Kidney (tissue), 14 donors: ENCODE measurements around the gene MAPK1. TPM values are rescaled to one million over a fixed set of nuclear protein-coding genes. Genes with fewer than 3 reads are reported as not detected.
"Not testable (repeated sequence)": the region's sequence is repeated elsewhere in the genome, so short reads cannot be mapped to it uniquely, and the experiment has no call there.

Source experiments
- DNase-seq, 5 donors: peaks; one replicate each; pipeline ENCODE4 v3.0.0-alpha.2; 2013 to 2020
- FAIRE-seq: peaks from 2 replicates; lab custom pipeline; 2012; peaks lifted over from hg19 to GRCh38; lab: Jason Lieb, UNC
- H3K27ac ChIP-seq, 2 donors: one replicate each; pipeline ENCODE4 v1.7.0; 2013; ENCODE audit warnings: low read depth in 2 of 2, low read length in 2 of 2, inconsistent platforms in 1 of 2
- H3K27me3 ChIP-seq: one replicate; pipeline ENCODE4 v1.7.1; 2013; ENCODE audit warnings: low read length, inconsistent platforms; ENCODE audit not compliant: control insufficient read depth, insufficient read depth
- H3K36me3 ChIP-seq, 3 donors: one replicate each; pipeline versions ENCODE4 v1.7.0 to v1.7.1; 2013; ENCODE audit warnings: low read length in 3 of 3, control low read depth in 1 of 3, inconsistent platforms in 1 of 3; ENCODE audit not compliant: insufficient read depth in 3 of 3, control insufficient read depth in 2 of 3
- H3K4me1 ChIP-seq, 3 donors: one replicate each; pipeline versions ENCODE4 v1.7.0 to v1.7.1; 2013; ENCODE audit warnings: low read length in 3 of 3, inconsistent platforms in 1 of 3, low read depth in 1 of 3; ENCODE audit not compliant: control insufficient read depth in 2 of 3, insufficient read depth in 2 of 3
- H3K4me3 ChIP-seq, 3 donors: one replicate each; pipeline versions ENCODE4 v1.7.0 to v1.8.1; 2013; ENCODE audit warnings: low read length in 3 of 3, control low read depth in 1 of 3, inconsistent platforms in 1 of 3
- H3K9ac ChIP-seq, 3 donors: one replicate each; pipeline versions ENCODE4 v1.7.0 to v1.7.1; 2013; ENCODE audit warnings: low read length in 3 of 3, control low read depth in 1 of 3, inconsistent platforms in 1 of 3
- H3K9me3 ChIP-seq, 3 donors: one replicate each; pipeline versions ENCODE4 v1.7.0 to v1.7.1; 2013; ENCODE audit warnings: low read length in 3 of 3, control low read depth in 1 of 3, inconsistent platforms in 1 of 3; ENCODE audit not compliant: control insufficient read depth in 2 of 3, insufficient read depth in 1 of 3
- intact Hi-C: fragments of 100-400 bp; cut with DNase I; formaldehyde crosslinking; loops from one replicate; pipeline ENCODE4 v1.11.1; 2022
- polyA plus RNA-seq: library from polyadenylated mRNA; stranded (reverse); fragments of 350-450 nt; fragmentation: Illumina TruSeq; extraction: RNeasy Lipid Tissue Mini Kit (QIAGEN cat#74804); gene quantifications from one replicate; pipeline ENCODE4 v1.2.3, GENCODE V29; 2014; ENCODE audit warnings: low read depth, low replicate concordance; ENCODE audit not compliant: insufficient read depth
- total RNA-seq: library from RNA; stranded (reverse); fragmentation: NEBNext Ultra II Directional; extraction: Animal tissue kit (Norgen Biotek cat#: 25700); gene quantifications from one replicate; pipeline ENCODE4 v1.2.1, GENCODE V29; 2021
- TF ChIP-seq, protein P1 (sequence below): IDR thresholded peaks from 3 replicates; pipeline ENCODE4 v1.5.1; 2012; ENCODE audit warnings: mild to moderate bottlenecking, moderate library complexity, borderline replicate concordance; ENCODE audit not compliant: insufficient read depth; ENCODE audit errors: extremely low read depth
- donor health status: control.
- donor health status: control.
- donor health status: control.
- donor health status: control.
- donor health status: control.
- donor health status: DM: yes; HTN: yes; CAD: no.
- donor health status: Normal renal cell carcinoma (clear cell type).

Gene MAPK1
- total and polyA plus RNA-seq, 2 donors from 2014 or later = 21.3 to 128 TPM

DNA sequence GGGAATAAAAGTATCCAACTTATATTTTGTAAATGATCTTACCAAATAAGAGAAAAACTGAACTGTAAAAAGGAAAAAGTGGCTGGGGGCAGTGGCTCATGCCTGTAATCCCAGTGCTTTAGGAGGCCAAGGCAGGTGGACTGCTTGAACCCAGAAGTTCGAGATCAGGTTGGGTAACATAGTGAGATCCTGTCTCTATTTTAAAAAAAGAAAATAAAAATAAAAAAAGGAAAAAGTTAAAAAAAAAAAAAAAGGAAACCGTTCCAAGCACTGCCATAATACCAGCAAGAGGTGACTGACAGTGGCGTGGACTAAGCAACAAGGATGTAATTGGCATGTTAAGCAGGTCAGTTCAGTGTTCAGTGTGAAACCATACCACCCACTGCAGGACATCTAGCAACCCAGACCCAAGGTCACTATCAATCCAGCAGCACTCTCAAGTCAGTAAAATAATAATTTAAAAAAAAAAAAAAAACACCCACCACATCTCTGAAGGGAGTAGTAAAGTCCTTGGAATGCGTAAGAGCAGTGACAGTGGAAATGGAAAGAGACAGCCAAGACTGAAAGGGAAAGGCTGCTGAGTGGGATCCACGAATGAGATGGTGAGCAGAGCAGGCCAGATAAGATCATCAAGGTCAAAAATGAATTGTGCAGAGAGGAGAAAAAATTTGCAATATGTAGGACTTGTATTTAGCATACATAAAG, 43.6 kb downstream of the MAPK1 start:
- intact Hi-C loops = no loop called here
- H3K9me3 ChIP-seq = no peaks in the 10 kb centered on the region
- no peaks in the 10 kb centered on the region for H3K27me3 ChIP-seq
- no peak for FAIRE-seq
- H3K9ac ChIP-seq = no peak overlapping the region
- H3K27ac ChIP-seq = no peak overlapping the region
- H3K36me3 ChIP-seq = no peaks in the 10 kb centered on the region
- DNase-seq = peak in 1 of 5 donors; percentile 15
- H3K4me3 ChIP-seq = no peak overlapping the region
- TF ChIP-seq, protein P1, sequence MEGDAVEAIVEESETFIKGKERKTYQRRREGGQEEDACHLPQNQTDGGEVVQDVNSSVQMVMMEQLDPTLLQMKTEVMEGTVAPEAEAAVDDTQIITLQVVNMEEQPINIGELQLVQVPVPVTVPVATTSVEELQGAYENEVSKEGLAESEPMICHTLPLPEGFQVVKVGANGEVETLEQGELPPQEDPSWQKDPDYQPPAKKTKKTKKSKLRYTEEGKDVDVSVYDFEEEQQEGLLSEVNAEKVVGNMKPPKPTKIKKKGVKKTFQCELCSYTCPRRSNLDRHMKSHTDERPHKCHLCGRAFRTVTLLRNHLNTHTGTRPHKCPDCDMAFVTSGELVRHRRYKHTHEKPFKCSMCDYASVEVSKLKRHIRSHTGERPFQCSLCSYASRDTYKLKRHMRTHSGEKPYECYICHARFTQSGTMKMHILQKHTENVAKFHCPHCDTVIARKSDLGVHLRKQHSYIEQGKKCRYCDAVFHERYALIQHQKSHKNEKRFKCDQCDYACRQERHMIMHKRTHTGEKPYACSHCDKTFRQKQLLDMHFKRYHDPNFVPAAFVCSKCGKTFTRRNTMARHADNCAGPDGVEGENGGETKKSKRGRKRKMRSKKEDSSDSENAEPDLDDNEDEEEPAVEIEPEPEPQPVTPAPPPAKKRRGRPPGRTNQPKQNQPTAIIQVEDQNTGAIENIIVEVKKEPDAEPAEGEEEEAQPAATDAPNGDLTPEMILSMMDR = no peak
- H3K4me1 ChIP-seq = peaks cover 0 to 10% (median 0%) of the 10 kb centered on the region in 3 donors

- intact Hi-C loops = no loop called here
- no peak overlapping the region for H3K27ac ChIP-seq
Observed at GRCh38 chr22:21819183-21819770, 48.2 kb downstream of the MAPK1 start.

DNA sequence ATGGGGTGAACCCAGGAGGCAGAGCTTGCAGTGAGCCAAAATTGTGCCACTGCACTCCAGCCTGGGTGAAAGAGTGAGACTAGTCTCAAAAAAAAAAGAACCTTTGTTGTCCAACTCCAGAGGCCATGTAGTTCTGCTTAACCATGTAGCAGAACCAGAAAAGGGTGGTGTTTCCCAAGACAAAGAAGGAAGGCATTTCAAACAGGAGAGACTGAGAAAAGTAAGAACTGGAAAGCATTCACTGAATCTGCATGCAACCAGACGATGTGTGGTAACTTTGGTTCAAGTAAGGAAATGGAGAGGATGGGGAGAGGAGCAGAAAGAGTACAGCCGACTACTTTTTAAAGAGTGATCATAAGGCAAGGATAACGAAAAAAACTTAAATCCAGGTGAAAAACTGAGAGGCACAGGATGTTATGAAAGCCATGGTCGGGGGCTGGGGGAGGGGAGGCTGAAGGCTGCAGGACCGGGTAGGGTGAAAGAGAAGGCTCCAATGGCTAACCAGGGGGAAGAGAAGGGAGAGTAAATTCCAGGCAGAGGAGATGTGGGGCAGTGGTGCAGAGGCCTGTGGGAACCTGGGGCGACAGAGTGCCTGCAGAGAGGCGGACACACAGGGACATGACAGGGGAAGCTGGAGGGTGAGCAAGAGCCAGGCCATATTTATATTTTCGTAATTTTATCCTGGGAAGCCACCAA, 48.8 kb downstream of the MAPK1 start:
- intact Hi-C loops = no loop called here
- Histone ChIP-seq H3K27me3 (no peaks in the 10 kb centered on the region), H3K27ac (no peak overlapping the region), H3K9ac (no peak overlapping the region), H3K4me3 (no peak overlapping the region), H3K9me3 (no peaks in the 10 kb centered on the region), H3K4me1 (peaks cover 0 to 8% (median 7%) of the 10 kb centered on the region in 3 donors), H3K36me3 (no peaks in the 10 kb centered on the region)
- TF ChIP-seq, protein P1 = no peak
- peak in 1 of 5 donors; percentile 5 for DNase-seq
- FAIRE-seq = no peak

More at GRCh38 chr22:21819183-21819770, 48.2 kb downstream of the MAPK1 start:
- no peaks in the 10 kb centered on the region for H3K27me3 ChIP-seq
- TF ChIP-seq, protein P1 = no peak
- no peak overlapping the region for H3K9ac ChIP-seq
- H3K4me3 ChIP-seq = no peak overlapping the region
- no peaks in the 10 kb centered on the region for H3K9me3 ChIP-seq
- H3K4me1 ChIP-seq = peaks cover 0 to 10% (median 7%) of the 10 kb centered on the region in 3 donors
- no peak for FAIRE-seq
- no peaks in the 10 kb centered on the region for H3K36me3 ChIP-seq
- no peak for DNase-seq

DNA sequence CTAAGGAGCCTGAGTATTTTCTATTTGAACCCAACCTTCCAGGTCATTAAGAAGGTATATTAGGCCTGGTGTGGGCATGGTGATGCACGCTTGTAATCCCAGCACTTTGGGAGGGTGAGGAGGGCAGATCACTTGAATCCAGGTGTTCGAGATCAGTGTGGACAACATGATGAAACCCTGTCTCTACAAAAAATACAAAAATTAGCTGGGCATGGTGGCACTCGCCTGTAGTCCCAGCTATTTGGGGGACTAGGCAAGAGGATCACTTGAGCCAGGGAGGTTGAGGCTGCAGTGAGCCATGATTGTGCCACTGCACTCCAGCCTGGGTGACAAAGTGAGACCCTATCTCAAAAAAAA, 50.0 kb downstream of the MAPK1 start:
- H3K36me3 ChIP-seq, FAIRE-seq, H3K27ac ChIP-seq, intact Hi-C loops, DNase-seq, H3K4me3 ChIP-seq, H3K9me3 ChIP-seq, H3K4me1 ChIP-seq, H3K9ac ChIP-seq, H3K27me3 ChIP-seq: not testable (repeated sequence)
